Tibial nerve (tissue), 4 donors: ENCODE measurements around the gene ST6GALNAC6. TPM values are rescaled to one million over a fixed set of nuclear protein-coding genes. Genes with fewer than 3 reads are reported as not detected.
"Not testable (repeated sequence)": the region's sequence is repeated elsewhere in the genome, so short reads cannot be mapped to it uniquely, and the experiment has no call there.

Experiments
- DNase-seq, 2 donors: peaks; one replicate each; pipeline ENCODE4 v3.0.0-alpha.2; 2019; ENCODE audit warnings: low spot score in 2 of 2
- H3K27ac ChIP-seq, 4 donors: fragments of 200-600 bp; sonication (generic) in 3 of 4; one replicate each; pipeline ENCODE4 v1.5.1; 2017 to 2019; ENCODE audit warnings: mild to moderate bottlenecking in 1 of 4
- H3K27me3 ChIP-seq, 2 donors: fragments of 200-600 bp; sonication (generic) in 1 of 2; one replicate each; pipeline versions ENCODE4 v1.5.1 to v1.6.0; 2017 to 2019
- H3K36me3 ChIP-seq, 3 donors: fragments of 200-600 bp; sonication (generic); one replicate each; pipeline ENCODE4 v1.5.1; 2018 to 2019
- H3K4me1 ChIP-seq, 4 donors: fragments of 200-600 bp; sonication (generic) in 3 of 4; one replicate each; pipeline ENCODE4 v1.5.1; 2017 to 2019
- H3K4me3 ChIP-seq, 4 donors: fragments of 200-600 bp; sonication (generic) in 3 of 4; one replicate each; pipeline ENCODE4 v1.5.1; 2017 to 2019; ENCODE audit warnings: mild to moderate bottlenecking in 1 of 4, moderate library complexity in 1 of 4
- H3K9me3 ChIP-seq, 4 donors: fragments of 200-600 bp; sonication (generic) in 3 of 4; one replicate each; pipeline ENCODE4 v1.5.1; 2017 to 2019
- CTCF ChIP-seq, 5 experiments: fragments of 200-600 bp in 3 of 5; fragments of 450-650 bp in 2 of 5; sonication (generic) in 3 of 5; IDR thresholded peaks; one replicate each; pipeline ENCODE4 v1.5.1; 2016 to 2019; ENCODE audit warnings: antibody characterized with exemption in 5 of 5, mild to moderate bottlenecking in 3 of 5, moderate library complexity in 2 of 5
- EP300 ChIP-seq, 2 donors: sonication (generic); formaldehyde crosslinking; IDR thresholded peaks; one replicate each; pipeline ENCODE4 v1.6.1; 2017; ENCODE audit warnings: antibody characterized with exemption in 2 of 2, mild to moderate bottlenecking in 1 of 2
- POLR2A ChIP-seq, 2 donors: fragments of 450-650 bp; IDR thresholded peaks; one replicate each; pipeline ENCODE4 v1.6.1; 2017; ENCODE audit warnings: antibody characterized with exemption in 2 of 2, mild to moderate bottlenecking in 2 of 2, moderate library complexity in 2 of 2
- WGBS, 2 donors: methylation state at CpG; one replicate each; pipeline ENCODE4 v1.1.5; 2018; 5-methylcytosine and 5-hydroxymethylcytosine counted together
- total RNA-seq, 4 donors: library from RNA; depleted of rRNA; stranded (reverse); fragments of >200 nt; gene quantifications; one replicate each; pipeline ENCODE4 v1.1.0, GENCODE V29; 2016

ST6GALNAC6 gene
- total RNA-seq, 4 donors from 2014 or later = 108 to 193 (median 172) TPM

DNA sequence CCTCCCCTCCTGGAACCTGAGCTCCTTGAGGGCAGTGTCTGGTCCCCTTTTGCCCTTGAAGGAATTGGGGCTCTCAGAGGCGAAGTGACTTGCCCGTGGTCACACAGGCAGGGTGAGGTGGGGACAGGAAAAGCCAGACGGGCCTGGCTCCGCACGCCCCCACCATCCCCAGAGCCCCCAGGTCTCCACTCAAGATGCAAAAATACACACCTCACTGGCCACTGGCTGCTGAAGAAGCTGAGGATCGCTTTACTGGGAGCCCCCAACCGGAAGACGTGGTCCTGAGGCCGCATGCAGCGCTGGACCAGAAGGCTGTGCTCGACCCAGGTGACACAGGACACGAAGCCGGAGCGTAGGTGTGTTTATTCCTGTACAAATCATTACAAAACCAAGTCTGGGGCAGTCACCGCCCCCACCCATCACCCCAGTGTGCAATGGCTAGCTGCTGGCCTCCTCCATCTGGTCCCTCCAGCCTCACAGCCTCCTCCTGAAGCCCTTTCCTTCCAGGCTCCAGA lies 14.4 kb downstream of the ST6GALNAC6 start:
- no peak for TF ChIP-seq CTCF (IDR thresholded peaks at IDR 0.05)
- no peak for TF ChIP-seq POLR2A (IDR thresholded peaks at IDR 0.05)
- no peak for TF ChIP-seq EP300 (IDR thresholded peaks at IDR 0.05)

GRCh38 chr9:127884427-127884911 lies 14.9 kb downstream of the ST6GALNAC6 start:
- no peak for DNase-seq
- TF ChIP-seq EP300 (IDR thresholded peaks at IDR 0.05) = no peak
- no peak for TF ChIP-seq CTCF (IDR thresholded peaks at IDR 0.05)
- no peak for TF ChIP-seq POLR2A (IDR thresholded peaks at IDR 0.05)

More for the DNA sequence above, 14.4 kb downstream of the ST6GALNAC6 start:
- WGBS, 2 donors = 65 to 72% methylated on average over 15 of the region's 15 CpGs
- DNase-seq = no peak
- Histone ChIP-seq H3K9me3 (no peaks in the 10 kb centered on the region), H3K27me3 (no peaks in the 10 kb centered on the region), H3K27ac (peak overlapping the region; percentile 25 to 76 (median 53)), H3K4me1 (peaks cover 0 to 35% (median 14%) of the 10 kb centered on the region in 4 donors), H3K4me3 (no peak overlapping the region), H3K36me3 (peaks cover 7 to 75% (median 18%) of the 10 kb centered on the region in 3 donors)

GRCh38 chr9:127883959-127884358 lies 15.4 kb downstream of the ST6GALNAC6 start:
- Histone ChIP-seq H3K36me3 (peaks cover 6 to 64% (median 18%) of the 10 kb centered on the region in 3 donors), H3K4me1 (peaks cover 0 to 37% (median 14%) of the 10 kb centered on the region in 4 donors), H3K4me3 (no peak overlapping the region), H3K27me3 (no peaks in the 10 kb centered on the region), H3K9me3 (no peaks in the 10 kb centered on the region), H3K27ac (peak overlapping the region in 3 of 4 donors; percentile 43 to 76 (median 63))
- DNase-seq = no peak
- 50 to 58% methylated on average over 7 of the region's 7 CpGs for WGBS, 2 donors
- no peak for TF ChIP-seq CTCF (IDR thresholded peaks at IDR 0.05)
- no peak for TF ChIP-seq EP300 (IDR thresholded peaks at IDR 0.05)
- TF ChIP-seq POLR2A (IDR thresholded peaks at IDR 0.05) = no peak

More at GRCh38 chr9:127884427-127884911, 14.9 kb downstream of the ST6GALNAC6 start:
- Histone ChIP-seq H3K4me3 (no peak overlapping the region), H3K27ac (peak overlapping the region; percentile 25 to 76 (median 53)), H3K9me3 (no peaks in the 10 kb centered on the region), H3K27me3 (no peaks in the 10 kb centered on the region), H3K36me3 (peaks cover 6 to 70% (median 18%) of the 10 kb centered on the region in 3 donors), H3K4me1 (peaks cover 0 to 35% (median 14%) of the 10 kb centered on the region in 4 donors)
- 47 to 58% methylated on average over 11 of the region's 11 CpGs for WGBS, 2 donors

DNA sequence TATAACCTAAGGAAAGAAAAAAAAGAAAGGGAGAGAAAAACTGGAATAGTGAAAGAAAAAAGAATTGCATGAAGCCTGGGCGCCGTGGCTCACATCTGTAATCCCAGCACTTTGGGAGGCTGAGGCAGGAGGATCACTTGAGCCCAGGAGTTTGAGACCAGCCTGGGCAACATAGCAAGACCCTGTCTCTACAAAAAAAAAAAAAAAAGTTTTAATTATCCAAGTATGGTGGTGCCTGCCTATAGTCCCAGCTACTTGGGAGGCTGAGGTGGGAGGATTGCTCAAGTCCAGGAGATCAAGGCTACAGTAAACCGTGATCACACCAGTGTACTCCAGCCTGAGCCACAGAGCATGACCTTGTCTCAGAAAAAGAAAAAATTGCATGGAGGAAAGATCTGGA lies 17.7 kb downstream of the ST6GALNAC6 start:
- H3K36me3 ChIP-seq = peaks cover 4 to 42% (median 9%) of the 10 kb centered on the region in 3 donors
- H3K27ac ChIP-seq, H3K9me3 ChIP-seq, H3K27me3 ChIP-seq, H3K4me3 ChIP-seq, DNase-seq: not testable (repeated sequence)
- peaks cover 0 to 52% (median 25%) of the 10 kb centered on the region in 4 donors for H3K4me1 ChIP-seq
- WGBS, 2 donors = 85 to 95% methylated on average over 3 of the region's 3 CpGs

DNA sequence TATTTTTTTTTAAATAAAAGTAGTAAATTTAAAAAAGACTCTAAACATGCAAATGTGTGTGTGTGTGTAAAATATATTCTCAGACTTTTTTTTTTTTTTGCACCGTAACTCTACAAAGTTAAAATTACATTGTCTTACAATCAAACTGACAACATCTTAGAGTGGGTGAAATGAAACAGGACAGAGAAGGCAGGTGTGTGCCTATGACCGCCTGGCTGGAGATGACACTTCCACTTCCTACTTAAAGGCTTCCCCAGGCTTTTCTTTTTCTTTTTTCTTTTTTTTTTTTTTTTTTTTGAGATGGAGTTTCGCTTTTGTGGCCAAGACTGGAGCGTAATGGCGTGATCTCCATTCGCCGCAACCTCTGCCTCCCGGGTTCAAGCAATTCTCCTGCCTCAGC lies 19.3 kb downstream of the ST6GALNAC6 start:
- Histone ChIP-seq H3K27me3 (no peaks in the 10 kb centered on the region), H3K36me3 (peaks cover 0 to 26% (median 0%) of the 10 kb centered on the region in 3 donors), H3K9me3 (no peaks in the 10 kb centered on the region), H3K4me3 (no peak overlapping the region), H3K4me1 (peaks cover 0 to 54% (median 30%) of the 10 kb centered on the region in 4 donors), H3K27ac (no peak overlapping the region)
- 82 to 84% methylated on average over 8 of the region's 8 CpGs for WGBS, 2 donors
- no peak for DNase-seq
- no peak for TF ChIP-seq EP300 (IDR thresholded peaks at IDR 0.05)
- no peak for TF ChIP-seq CTCF (IDR thresholded peaks at IDR 0.05)
